ENCODE data around the gene SDCCAG8. TPM values are rescaled to one million over a fixed set of nuclear protein-coding genes. Genes with fewer than 3 reads are reported as not detected.

The SDCCAG8 gene
- total RNA-seq, 1 donor: 41.0 TPM

DNA sequence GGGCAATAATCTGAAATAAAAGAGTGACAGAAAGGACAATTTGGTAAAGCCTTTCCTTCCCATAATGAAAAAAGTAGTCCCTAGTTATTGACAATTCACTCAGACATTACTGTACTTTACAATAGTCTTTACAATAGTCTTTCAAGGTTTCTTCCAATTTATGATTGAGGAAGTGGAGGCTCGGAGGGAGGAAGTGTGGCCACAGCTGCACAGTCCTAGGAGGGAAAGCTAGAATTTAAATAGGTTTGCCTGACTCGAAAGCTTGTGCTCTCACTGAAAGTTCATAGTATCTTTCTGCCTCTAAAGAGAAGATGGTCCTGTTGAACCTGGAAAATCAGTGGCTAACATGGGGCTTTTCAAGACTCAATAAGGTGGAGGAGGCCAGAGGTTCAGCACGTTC is 203.2 kb downstream of the SDCCAG8 start:
- DNase-seq (ENCODE audit: low read depth): no peak
- no peak overlapping the region for H3K4me3 ChIP-seq (ENCODE audit: low read depth, low read length)
- TF ChIP-seq CTCF (IDR thresholded peaks at IDR 0.05; ENCODE audit: insufficient read depth, low read depth, low read length): no peak

DNA sequence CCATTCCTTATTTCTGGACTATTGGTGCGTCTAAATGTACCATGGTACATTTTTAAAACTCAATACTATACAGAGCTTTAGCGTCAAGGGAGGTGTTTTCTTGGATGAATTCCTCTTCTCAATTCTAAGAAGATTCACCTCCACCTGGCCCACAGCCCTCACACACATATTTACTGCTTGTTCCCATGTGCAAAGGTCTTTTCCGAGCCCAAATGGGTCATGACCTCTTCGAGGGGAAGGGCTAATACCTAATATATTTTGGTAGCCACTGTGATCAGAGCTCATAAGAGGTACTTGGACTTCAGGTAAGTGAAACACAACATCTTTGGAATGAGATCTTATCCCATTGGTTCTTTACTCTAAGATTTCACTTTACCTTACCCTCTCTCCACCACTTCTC is 205.9 kb downstream of the SDCCAG8 start:
- no peak for TF ChIP-seq CTCF (IDR thresholded peaks at IDR 0.05; ENCODE audit: insufficient read depth, low read depth, low read length)
- no peak for DNase-seq (ENCODE audit: low read depth)
- no peak overlapping the region for H3K4me3 ChIP-seq (ENCODE audit: low read depth, low read length)

DNA sequence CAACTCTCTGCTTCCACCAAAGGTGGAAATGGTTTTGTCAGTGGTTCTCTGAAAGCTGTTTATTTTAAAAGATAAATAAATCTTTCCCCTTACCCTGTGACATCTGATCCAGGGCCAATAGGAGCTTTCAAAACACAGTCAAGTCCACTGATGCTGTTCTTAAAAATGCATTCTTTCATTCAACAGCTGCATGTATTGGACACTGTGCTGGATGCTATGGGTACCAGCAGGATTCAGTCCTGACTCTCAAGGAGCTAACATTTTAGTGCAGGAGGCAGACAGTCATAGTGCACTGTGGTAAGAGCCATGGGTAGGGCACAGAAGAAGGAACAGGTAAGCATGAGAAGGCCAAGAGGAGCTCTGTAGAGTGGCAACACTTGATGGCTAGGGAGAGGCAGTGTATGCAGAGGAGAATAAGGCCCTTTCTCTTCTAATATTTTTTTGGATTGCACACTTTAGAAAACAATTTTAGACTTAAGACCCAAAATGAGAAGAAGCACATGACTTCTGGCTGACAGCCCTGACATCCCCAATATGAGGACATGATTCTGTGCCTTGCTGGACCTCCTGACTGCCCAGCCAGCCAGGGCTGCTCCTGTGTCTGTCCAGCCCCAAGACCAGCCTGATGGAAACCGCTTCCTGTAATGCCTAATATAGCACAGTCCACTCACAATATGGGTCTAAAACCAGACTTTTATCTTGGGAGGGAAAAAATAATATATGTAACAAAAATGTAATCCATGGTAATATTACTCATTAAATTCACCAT is 207.3 kb downstream of the SDCCAG8 start:
- DNase-seq (ENCODE audit: low read depth): no peak
- no peak overlapping the region for H3K4me3 ChIP-seq (ENCODE audit: low read depth, low read length)

DNA sequence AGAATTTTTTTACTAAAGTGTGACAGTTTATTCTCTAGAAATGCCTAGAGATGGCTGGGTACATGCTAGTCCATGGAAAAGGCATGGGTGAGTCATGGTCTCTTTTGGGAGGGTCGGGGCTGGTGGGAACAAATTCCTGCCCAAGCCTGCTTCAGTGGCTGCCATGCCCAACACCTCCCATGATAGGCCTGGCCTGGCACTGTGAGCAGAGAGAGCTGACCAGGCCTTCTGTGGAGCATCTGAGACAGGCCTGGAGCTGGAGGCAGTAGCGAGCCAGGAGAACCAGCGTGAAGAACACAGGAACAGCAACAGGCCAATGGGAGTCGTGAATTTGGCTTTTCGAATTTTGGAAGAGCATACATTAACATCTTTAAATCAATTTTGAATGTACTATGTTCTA is 209.2 kb downstream of the SDCCAG8 start:
- no peak for DNase-seq (ENCODE audit: low read depth)
- H3K4me3 ChIP-seq (ENCODE audit: low read depth, low read length): no peak overlapping the region

More for the DNA sequence above, 207.3 kb downstream of the SDCCAG8 start:
- TF ChIP-seq CTCF (IDR thresholded peaks at IDR 0.05; ENCODE audit: insufficient read depth, low read depth, low read length): no peak

DNA sequence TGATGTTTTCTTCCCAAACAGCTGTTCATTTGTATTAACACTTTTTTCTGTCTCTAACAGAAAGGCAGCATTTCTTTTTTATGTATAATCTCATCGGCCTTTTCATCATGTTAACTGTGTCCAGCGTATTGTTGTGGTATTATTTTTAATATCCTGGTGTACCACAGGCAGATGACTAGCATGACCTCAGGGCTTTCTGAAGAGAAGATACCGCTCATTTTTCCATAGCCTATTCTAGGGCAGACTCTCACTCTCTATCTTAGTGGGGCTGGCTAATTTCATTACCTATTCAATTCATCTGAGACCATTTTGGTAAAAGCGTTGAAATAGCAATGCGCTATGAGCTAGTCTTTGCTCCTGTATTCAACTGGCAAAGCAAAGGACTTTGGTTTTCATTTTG is 209.9 kb downstream of the SDCCAG8 start:
- TF ChIP-seq CTCF (IDR thresholded peaks at IDR 0.05; ENCODE audit: insufficient read depth, low read depth, low read length): no peak
- no peak for DNase-seq (ENCODE audit: low read depth)
- no peak overlapping the region for H3K4me3 ChIP-seq (ENCODE audit: low read depth, low read length)

More for the DNA sequence above, 209.2 kb downstream of the SDCCAG8 start:
- no peak for TF ChIP-seq CTCF (IDR thresholded peaks at IDR 0.05; ENCODE audit: insufficient read depth, low read depth, low read length)

DNA sequence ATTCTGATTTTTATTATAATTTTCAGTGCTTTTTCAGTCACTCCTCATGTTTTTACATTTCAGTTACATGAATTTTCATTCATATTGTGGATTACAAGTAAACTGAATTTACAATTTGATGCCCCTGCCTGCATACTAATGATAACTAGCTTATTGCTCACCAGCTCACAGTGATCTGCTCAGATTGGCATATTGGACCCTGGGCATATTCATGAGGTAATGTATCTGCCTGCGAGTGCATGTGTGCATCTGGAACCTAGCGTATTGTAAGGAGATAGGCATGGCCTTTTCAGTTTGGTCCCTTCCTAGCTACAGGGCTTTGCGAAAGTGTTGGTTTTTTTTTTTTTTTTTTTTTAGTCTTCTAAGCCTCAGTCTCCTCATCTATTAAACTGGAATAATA is 213.7 kb downstream of the SDCCAG8 start:
- TF ChIP-seq CTCF (IDR thresholded peaks at IDR 0.05; ENCODE audit: insufficient read depth, low read depth, low read length): no peak
- H3K4me3 ChIP-seq (ENCODE audit: low read depth, low read length): no peak overlapping the region
- no peak for DNase-seq (ENCODE audit: low read depth)

- TF ChIP-seq CTCF (IDR thresholded peaks at IDR 0.05; ENCODE audit: insufficient read depth, low read depth, low read length): no peak
- DNase-seq (ENCODE audit: low read depth): no peak
- no peak overlapping the region for H3K4me3 ChIP-seq (ENCODE audit: low read depth, low read length)
These were observed 214.7 kb downstream of the SDCCAG8 start for GRCh38 chr1:243470502-243470901.
